Measurements from ENCODE around the gene SPAG5.

Gene SPAG5

GRCh38 chr17:28635506-28635905, 36.7 kb upstream of the SPAG5 start:
- TF ChIP-seq CTCF (IDR thresholded peaks at IDR 0.05; ENCODE audit: low read depth, low read length, missing control alignments), result no peak
- no peak overlapping the region for H3K4me3 ChIP-seq (ENCODE audit: low read depth, low read length)
- DNase-seq (ENCODE audit: low read depth), result no peak

GRCh38 chr17:28634206-28634865, 35.5 kb upstream of the SPAG5 start:
- DNase-seq (ENCODE audit: low read depth), result no peak
- H3K4me3 ChIP-seq (ENCODE audit: low read depth, low read length), result no peak overlapping the region
- TF ChIP-seq CTCF (IDR thresholded peaks at IDR 0.05; ENCODE audit: low read depth, low read length, missing control alignments), result no peak

DNA sequence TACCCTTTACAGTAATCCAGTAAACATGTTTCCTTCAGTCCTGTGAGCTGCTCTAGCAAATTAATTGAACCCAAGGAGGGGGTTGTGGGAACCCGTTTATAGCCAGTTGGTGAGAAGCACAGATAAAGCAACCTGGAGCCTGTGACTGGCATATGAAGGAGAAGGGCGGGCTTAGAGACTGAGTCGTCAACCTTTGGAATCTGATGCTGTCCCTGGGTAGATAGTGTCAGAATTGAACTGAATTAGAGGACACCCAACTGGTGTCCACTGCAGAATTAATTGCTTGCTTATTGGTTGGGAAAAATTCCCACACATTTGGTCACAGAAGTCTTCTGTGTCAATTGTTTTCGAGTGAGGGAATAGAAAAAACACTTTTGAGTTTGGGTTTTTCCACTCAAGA, 28.0 kb upstream of the SPAG5 start:
- no peak for DNase-seq (ENCODE audit: low read depth)
- no peak for TF ChIP-seq CTCF (IDR thresholded peaks at IDR 0.05; ENCODE audit: low read depth, low read length, missing control alignments)

GRCh38 chr17:28624148-28624547, 25.3 kb upstream of the SPAG5 start:
- no peak for DNase-seq (ENCODE audit: low read depth)
- TF ChIP-seq CTCF (IDR thresholded peaks at IDR 0.05; ENCODE audit: low read depth, low read length, missing control alignments), result no peak
- no peak overlapping the region for H3K4me3 ChIP-seq (ENCODE audit: low read depth, low read length)

More for the DNA sequence above, 28.0 kb upstream of the SPAG5 start:
- H3K4me3 ChIP-seq (ENCODE audit: low read depth, low read length), result no peak overlapping the region

- H3K4me3 ChIP-seq (ENCODE audit: low read depth, low read length), result no peak overlapping the region
- no peak for DNase-seq (ENCODE audit: low read depth)
- TF ChIP-seq CTCF (IDR thresholded peaks at IDR 0.05; ENCODE audit: low read depth, low read length, missing control alignments), result no peak
Measured at GRCh38 chr17:28623696-28624095, 24.9 kb upstream of the SPAG5 start.

- no peak overlapping the region for H3K4me3 ChIP-seq (ENCODE audit: low read depth, low read length)
- TF ChIP-seq CTCF (IDR thresholded peaks at IDR 0.05; ENCODE audit: low read depth, low read length, missing control alignments), result no peak
- DNase-seq (ENCODE audit: low read depth), result no peak
Measured at GRCh38 chr17:28622186-28622585, 23.4 kb upstream of the SPAG5 start.

GRCh38 chr17:28620010-28620409, 21.2 kb upstream of the SPAG5 start:
- no peak for TF ChIP-seq CTCF (IDR thresholded peaks at IDR 0.05; ENCODE audit: low read depth, low read length, missing control alignments)

More at GRCh38 chr17:28620010-28620409, 21.2 kb upstream of the SPAG5 start:
- no peak for DNase-seq (ENCODE audit: low read depth)
- H3K4me3 ChIP-seq (ENCODE audit: low read depth, low read length), result no peak overlapping the region
